ENCODE data around the gene PSMD12.

- TF ChIP-seq CTCF (IDR thresholded peaks at IDR 0.05) (no peak), ZFX (IDR thresholded peaks at IDR 0.05; ENCODE audit: borderline replicate concordance) (no peak)
Observed at GRCh38 chr17:67379251-67379630, 12.9 kb upstream of the PSMD12 start.

Data from 22Rv1 (cell line).